Thyroid gland (tissue), 4 donors: ENCODE measurements around the gene GFER.

Experiments used
- POLR2A ChIP-seq, 2 donors: fragments of 450-650 bp; IDR thresholded peaks; one replicate each; pipeline ENCODE4 v1.6.1; 2017; ENCODE audit warnings: antibody characterized with exemption in 2 of 2, mild to moderate bottlenecking in 2 of 2, moderate library complexity in 1 of 2
- TF ChIP-seq, protein P1 (sequence below), 6 experiments: fragments of 200-600 bp in 3 of 6; fragments of 450-650 bp in 3 of 6; sonication (generic) in 3 of 6; IDR thresholded peaks; one replicate each; pipeline ENCODE4 v1.5.1; 2016 to 2019; ENCODE audit warnings: antibody characterized with exemption in 6 of 6, mild to moderate bottlenecking in 2 of 6, inconsistent platforms in 1 of 6, moderate library complexity in 1 of 6

DNA sequence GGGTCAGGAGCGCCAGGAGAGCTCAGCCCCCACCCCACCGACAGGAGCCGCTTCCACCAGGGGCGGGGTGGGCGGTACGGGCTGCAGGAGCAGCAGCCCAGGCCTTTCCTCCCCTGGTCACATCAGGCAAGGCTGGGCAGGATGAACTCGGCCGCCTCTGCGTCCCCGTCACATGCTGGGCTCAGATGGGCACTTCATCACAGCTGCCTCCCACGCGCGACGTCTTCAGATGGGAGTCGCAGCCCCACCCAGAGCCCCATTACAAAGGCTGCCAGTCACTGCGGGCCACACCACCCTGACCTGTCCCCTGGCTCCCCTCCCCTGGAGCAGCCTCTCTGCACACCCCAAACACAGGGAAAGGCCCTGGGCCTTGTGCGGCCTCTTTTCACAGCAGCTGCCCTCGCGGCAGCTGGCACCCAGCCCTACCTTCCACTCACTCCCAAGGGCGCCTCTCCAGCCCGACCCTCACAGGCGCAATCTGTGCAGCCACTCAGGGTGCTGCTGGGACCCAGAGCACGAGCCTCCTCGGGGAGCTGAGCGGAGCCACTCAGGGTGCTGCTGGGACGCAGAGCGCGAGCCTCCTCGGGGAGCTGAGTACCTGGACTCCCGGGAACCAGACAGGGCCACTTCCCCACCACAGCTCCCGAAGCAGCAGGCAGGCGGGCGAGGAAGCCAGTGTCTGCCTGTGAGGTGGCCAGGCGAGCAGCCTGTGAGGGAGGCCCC, 21.0 kb downstream of the GFER start:
- TF ChIP-seq, protein P1, sequence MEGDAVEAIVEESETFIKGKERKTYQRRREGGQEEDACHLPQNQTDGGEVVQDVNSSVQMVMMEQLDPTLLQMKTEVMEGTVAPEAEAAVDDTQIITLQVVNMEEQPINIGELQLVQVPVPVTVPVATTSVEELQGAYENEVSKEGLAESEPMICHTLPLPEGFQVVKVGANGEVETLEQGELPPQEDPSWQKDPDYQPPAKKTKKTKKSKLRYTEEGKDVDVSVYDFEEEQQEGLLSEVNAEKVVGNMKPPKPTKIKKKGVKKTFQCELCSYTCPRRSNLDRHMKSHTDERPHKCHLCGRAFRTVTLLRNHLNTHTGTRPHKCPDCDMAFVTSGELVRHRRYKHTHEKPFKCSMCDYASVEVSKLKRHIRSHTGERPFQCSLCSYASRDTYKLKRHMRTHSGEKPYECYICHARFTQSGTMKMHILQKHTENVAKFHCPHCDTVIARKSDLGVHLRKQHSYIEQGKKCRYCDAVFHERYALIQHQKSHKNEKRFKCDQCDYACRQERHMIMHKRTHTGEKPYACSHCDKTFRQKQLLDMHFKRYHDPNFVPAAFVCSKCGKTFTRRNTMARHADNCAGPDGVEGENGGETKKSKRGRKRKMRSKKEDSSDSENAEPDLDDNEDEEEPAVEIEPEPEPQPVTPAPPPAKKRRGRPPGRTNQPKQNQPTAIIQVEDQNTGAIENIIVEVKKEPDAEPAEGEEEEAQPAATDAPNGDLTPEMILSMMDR (IDR thresholded peaks at IDR 0.05) = no peak
- TF ChIP-seq POLR2A (IDR thresholded peaks at IDR 0.05) = no peak
